ENCODE results near the gene BIRC2. TPM values are rescaled to one million over a fixed set of nuclear protein-coding genes. Genes with fewer than 3 reads are reported as not detected.

BIRC2 gene
- total and polyA plus RNA-seq, 2 donors (not counting 1 experiment from before 2014, with no cell fraction given), result 45.4 to 59.6 TPM

DNA sequence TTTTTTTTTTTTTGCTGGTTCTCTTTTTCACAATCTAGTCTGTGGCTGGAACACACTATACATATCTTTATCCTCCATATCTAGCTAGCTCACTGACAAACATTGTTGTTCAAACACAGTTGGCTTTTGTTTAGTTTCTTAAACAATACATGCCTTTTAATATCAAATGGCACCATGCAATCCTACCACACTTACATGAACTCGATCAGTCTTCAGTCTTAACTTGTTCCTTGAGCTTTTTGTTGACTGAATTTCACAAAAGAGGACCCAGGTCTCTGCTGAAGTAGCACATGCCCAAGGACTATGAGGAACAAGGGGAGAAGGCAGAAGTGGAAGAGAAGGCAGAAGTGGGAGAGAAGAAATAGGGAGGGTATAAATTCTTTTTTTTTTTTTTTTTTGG, 80.1 kb downstream of the BIRC2 start:
- H3K4me2 ChIP-seq (ENCODE audit: extremely low read depth, insufficient read depth, low read length), result no peak overlapping the region
- H3K27ac ChIP-seq (ENCODE audit: insufficient read depth, low read length), result no peak overlapping the region
- TF ChIP-seq, protein P1, sequence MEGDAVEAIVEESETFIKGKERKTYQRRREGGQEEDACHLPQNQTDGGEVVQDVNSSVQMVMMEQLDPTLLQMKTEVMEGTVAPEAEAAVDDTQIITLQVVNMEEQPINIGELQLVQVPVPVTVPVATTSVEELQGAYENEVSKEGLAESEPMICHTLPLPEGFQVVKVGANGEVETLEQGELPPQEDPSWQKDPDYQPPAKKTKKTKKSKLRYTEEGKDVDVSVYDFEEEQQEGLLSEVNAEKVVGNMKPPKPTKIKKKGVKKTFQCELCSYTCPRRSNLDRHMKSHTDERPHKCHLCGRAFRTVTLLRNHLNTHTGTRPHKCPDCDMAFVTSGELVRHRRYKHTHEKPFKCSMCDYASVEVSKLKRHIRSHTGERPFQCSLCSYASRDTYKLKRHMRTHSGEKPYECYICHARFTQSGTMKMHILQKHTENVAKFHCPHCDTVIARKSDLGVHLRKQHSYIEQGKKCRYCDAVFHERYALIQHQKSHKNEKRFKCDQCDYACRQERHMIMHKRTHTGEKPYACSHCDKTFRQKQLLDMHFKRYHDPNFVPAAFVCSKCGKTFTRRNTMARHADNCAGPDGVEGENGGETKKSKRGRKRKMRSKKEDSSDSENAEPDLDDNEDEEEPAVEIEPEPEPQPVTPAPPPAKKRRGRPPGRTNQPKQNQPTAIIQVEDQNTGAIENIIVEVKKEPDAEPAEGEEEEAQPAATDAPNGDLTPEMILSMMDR (conservative IDR thresholded peaks at IDR 0.05 in 1 of 2, IDR thresholded peaks at IDR 0.05 in 1 of 2; ENCODE audit: low read depth in 1 of 2, low read length in 2 of 2), result no peak
- TF ChIP-seq EZH2 (IDR thresholded peaks at IDR 0.05; ENCODE audit: low read length, missing control alignments), result no peak
- H3K4me3 ChIP-seq (replicated peaks in 1 of 4; ENCODE audit: control extremely low read depth in 1 of 4, insufficient read depth in 1 of 4, low read depth in 3 of 4, low read length in 4 of 4), result no peak overlapping the region
- peaks cover 2% of the 10 kb centered on the region for H3K4me1 ChIP-seq (ENCODE audit: control insufficient read depth, extremely low read depth, insufficient read depth, low read length)
- no peaks in the 10 kb centered on the region for H3K9me3 ChIP-seq (ENCODE audit: control insufficient read depth, insufficient read depth, low read depth, low read length)
- H3K9ac ChIP-seq (ENCODE audit: insufficient read depth, low read length), result no peak overlapping the region
- no peak for DNase-seq (ENCODE audit: low read depth in 2 of 2)
- H4K20me1 ChIP-seq (ENCODE audit: control insufficient read depth, extremely low read depth, insufficient read depth, low read length), result no peaks in the 10 kb centered on the region
- no peaks in the 10 kb centered on the region for H3K27me3 ChIP-seq (ENCODE audit: control insufficient read depth, insufficient read depth, low read length)
- H3K36me3 ChIP-seq (ENCODE audit: control insufficient read depth, insufficient read depth, low read length), result no peaks in the 10 kb centered on the region
- no peak overlapping the region for H2AFZ ChIP-seq (ENCODE audit: low read length)
- H3K79me2 ChIP-seq (ENCODE audit: control insufficient read depth, insufficient read depth, low read length), result no peaks in the 10 kb centered on the region

Other genes starting within 250 kb of the BIRC2 start
- gene YAP1, start 236.8 kb upstream of the BIRC2 start, total RNA-seq, result 157 and 169 TPM in 2 replicates
- 108 and 116 TPM in 2 replicates for gene YAP1, start 236.8 kb upstream of the BIRC2 start, polyA plus RNA-seq
- 3.3 TPM in 2 replicates for gene BIRC3, start 29.7 kb upstream of the BIRC2 start, total RNA-seq
- gene BIRC3, start 29.7 kb upstream of the BIRC2 start, polyA plus RNA-seq, result 0.58 and 0.66 TPM in 2 replicates
- gene TMEM123, start 105.6 kb downstream of the BIRC2 start, total RNA-seq, result 124 and 127 TPM in 2 replicates
- gene TMEM123, start 105.6 kb downstream of the BIRC2 start, polyA plus RNA-seq, result 207 and 355 TPM in 2 replicates
- 0.17 TPM in 1 of 2 replicates, not detected in the other for gene MMP7, start 183.5 kb downstream of the BIRC2 start, total RNA-seq
- gene MMP7, start 183.5 kb downstream of the BIRC2 start, polyA plus RNA-seq, result not detected in 2 replicates